ENCODE results near the gene SLC29A2. TPM values are rescaled to one million over a fixed set of nuclear protein-coding genes. Genes with fewer than 3 reads are reported as not detected.

Gene SLC29A2
- total and polyA plus RNA-seq, 12 donors = 0.48 to 4.7 (median 1.3) TPM; not detected in 1

DNA sequence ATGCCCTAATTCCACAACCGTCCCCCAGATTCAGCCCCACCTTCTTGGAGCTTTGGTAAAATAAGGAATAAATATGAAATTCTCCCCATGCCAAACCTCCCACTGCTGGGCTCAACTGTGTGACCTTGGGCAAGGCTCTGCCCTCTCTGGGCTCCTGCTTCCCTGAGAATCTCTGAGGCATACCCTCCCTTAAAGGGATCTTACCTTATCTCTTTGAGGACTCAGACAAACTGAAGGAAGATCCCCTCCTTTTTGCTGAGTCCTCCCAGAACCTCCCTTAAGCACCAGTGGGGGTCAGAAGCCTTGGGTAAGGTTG is 57.4 kb downstream of the SLC29A2 start:
- Histone ChIP-seq H3K27me3 (no peaks in the 10 kb centered on the region), H3K36me3 (replicated peaks in 1 of 2) (no peaks in the 10 kb centered on the region), H3K27ac (peak overlapping the region in 2 of 5 donors; percentile 82 to 91), H3K9me3 (replicated peaks in 1 of 3) (no peaks in the 10 kb centered on the region), H3K4me1 (replicated peaks in 1 of 2) (peaks cover 6 to 18% of the 10 kb centered on the region in 2 donors), H3K4me3 (no peak overlapping the region)
- DNase-seq = no peak
- WGBS, 4 donors = 69 to 100% (median 81%) methylated on average over 1 of the region's 1 CpG
- TF ChIP-seq CTCF (IDR thresholded peaks at IDR 0.05) (no peak), POLR2A (IDR thresholded peaks at IDR 0.05) (no peak)
- intact Hi-C loops (cut with DNase I) = no loop called here

DNA sequence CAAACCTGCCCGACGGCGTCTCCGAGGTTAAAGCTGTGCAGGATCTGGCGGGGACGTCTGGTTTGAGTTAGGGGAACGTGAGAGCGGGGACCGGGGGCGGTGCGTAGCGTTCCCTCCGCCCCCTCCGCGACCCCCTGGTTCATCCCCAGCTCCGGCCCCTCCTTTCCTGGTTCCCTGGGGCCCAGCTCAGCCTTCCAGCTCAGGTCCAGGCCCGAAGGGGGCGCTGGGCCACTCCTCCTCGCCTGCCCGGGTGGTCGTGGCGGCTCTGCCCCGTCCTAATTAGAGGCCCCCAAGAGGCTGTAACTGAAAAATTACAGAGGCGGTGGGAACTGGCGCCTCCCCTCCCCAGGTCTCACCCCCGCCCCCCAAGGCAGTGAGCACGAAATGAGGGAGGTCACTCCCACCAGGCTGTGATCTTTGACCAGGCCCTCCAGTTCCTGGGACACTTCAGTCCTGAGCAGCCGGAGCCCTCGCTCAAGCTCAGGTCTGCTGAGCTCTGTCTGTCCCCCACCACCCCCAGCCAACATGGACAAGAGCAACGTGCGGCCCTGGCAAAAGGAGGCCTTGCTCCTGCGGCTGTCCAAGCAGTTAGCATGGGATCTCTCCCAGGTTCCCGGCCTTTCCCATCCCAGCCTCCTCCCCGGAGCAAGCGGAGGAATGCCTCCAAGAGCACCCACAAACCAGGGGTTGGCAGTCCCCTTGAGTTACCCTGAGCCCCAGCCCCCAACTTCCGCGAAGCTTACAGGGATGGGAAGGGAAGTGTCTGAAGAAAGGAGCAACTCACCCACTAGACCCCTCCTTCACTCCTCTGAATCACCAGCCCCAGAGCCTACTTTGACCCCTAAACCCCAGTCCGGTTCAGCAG is 58.0 kb downstream of the SLC29A2 start:
- Histone ChIP-seq H3K36me3 (replicated peaks in 1 of 2) (no peaks in the 10 kb centered on the region), H3K4me1 (replicated peaks in 1 of 2) (peaks cover 6 to 16% of the 10 kb centered on the region in 2 donors), H3K27me3 (no peaks in the 10 kb centered on the region), H3K4me3 (peak overlapping the region in 1 of 4 donors; percentile 35), H3K27ac (peak overlapping the region in 4 of 5 donors; percentile 30 to 91 (median 78)), H3K9me3 (replicated peaks in 1 of 3) (no peaks in the 10 kb centered on the region)
- DNase-seq = no peak
- 37 to 91% (median 44%) methylated on average over 5 to 38 of the region's 38 CpGs for WGBS, 4 donors
- TF ChIP-seq POLR2A (IDR thresholded peaks at IDR 0.05) (no peak), CTCF (IDR thresholded peaks at IDR 0.05) (no peak)
- intact Hi-C loops (cut with DNase I) = no loop called here

DNA sequence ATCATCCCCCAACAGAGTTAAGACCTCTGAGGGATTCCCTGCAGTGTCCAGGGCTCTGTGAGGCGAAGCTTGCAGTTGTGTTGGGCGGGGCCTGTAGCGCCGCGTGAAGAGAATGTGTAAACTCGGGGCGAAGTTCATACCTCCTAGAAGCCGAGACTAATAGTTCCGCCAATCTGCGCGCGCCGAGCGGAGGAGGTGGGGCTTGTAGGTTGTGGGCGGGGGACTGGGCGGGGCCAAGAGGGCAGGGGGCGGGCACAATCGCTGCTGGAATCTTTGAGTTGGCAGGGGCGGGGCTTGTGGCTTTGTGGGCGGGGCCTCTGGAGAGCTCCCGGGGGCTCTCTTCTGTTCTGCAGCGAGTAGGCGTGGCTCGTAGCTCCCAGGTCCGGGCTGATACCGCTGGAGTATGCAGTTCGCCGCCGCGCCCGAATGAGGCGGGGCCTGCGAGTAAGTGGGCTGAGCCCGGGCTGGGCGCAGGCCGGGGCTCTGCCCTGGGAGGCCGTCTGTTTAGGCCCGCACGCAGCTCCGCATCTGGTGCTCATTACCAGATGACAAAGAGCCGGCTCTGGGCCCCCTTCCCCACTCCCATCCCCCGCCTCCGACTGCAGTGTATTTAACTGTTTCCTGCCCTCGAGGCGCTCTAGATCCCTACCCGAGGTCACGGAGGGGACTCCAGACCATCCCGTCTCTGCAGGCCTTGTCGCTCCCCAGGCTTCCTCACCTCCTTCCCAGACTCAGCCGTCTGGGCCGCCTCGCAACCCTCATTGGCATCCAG is 58.8 kb downstream of the SLC29A2 start:
- DNase-seq = peak; percentile 99 to 100 (median 99)
- intact Hi-C loops (cut with DNase I) = no loop called here
- peak in 1 of 6 experiments; percentile 5 for TF ChIP-seq CTCF (IDR thresholded peaks at IDR 0.05)
- TF ChIP-seq POLR2A (IDR thresholded peaks at IDR 0.05) = peak in 1 of 2 donors; percentile 48
- 2 to 16% (median 3%) methylated on average over 9 to 52 of the region's 52 CpGs for WGBS, 4 donors
- H3K27me3 ChIP-seq = no peaks in the 10 kb centered on the region
- H3K4me1 ChIP-seq (replicated peaks in 1 of 2) = peaks cover 6 to 9% of the 10 kb centered on the region in 2 donors
- H3K9me3 ChIP-seq (replicated peaks in 1 of 3) = no peaks in the 10 kb centered on the region
- peak overlapping the region; percentile 67 to 91 (median 81) for H3K27ac ChIP-seq
- peak overlapping the region in 3 of 4 donors; percentile 36 to 57 (median 48) for H3K4me3 ChIP-seq
- H3K36me3 ChIP-seq (replicated peaks in 1 of 2) = no peaks in the 10 kb centered on the region

Small RNA genes within 50 kb of the gene (small RNA-seq; reads per million reads assigned to genes)
- gene RF00017 = 0 reads per million in 2 donors
- 0 reads per million in 2 donors for gene RNU1-84P

Other genes with a start within 250 kb of the SLC29A2 start
- gene KLC2, start 114.1 kb downstream of the SLC29A2 start, total RNA-seq = 10 to 100 TPM in 8 of 9 donors, 1 to 10 TPM in 1; 6.8 to 50.0 (median 23.1) TPM
- gene KLC2, start 114.1 kb downstream of the SLC29A2 start, polyA plus RNA-seq = 10 to 100 TPM; 14.6 to 68.1 (median 21.4) TPM
- gene RAB1B, start 103.1 kb downstream of the SLC29A2 start, total RNA-seq = 100 to 1,000 TPM; 128 to 190 (median 164) TPM
- 100 to 1,000 TPM; 109 to 168 (median 135) TPM for gene RAB1B, start 103.1 kb downstream of the SLC29A2 start, polyA plus RNA-seq
- 10 to 100 TPM in 1 of 9 donors, 1 to 10 TPM in 4, under 1 TPM in 2, not detected in 2; 0.55 to 10.9 (median 1.2) TPM for gene CNIH2, start 93.6 kb downstream of the SLC29A2 start, total RNA-seq
- gene CNIH2, start 93.6 kb downstream of the SLC29A2 start, polyA plus RNA-seq = 10 to 100 TPM in 1 of 3 donors, 1 to 10 TPM in 2; 3.3 to 13.4 (median 9.7) TPM
- 100 to 1,000 TPM in 4 of 9 donors, 10 to 100 TPM in 5; 69.7 to 154 (median 93.1) TPM for gene YIF1A, start 82.6 kb downstream of the SLC29A2 start, total RNA-seq
- 100 to 1,000 TPM in 2 of 3 donors, 10 to 100 TPM in 1; 97.9 to 129 (median 104) TPM for gene YIF1A, start 82.6 kb downstream of the SLC29A2 start, polyA plus RNA-seq
- 1 to 10 TPM in 3 of 9 donors, under 1 TPM in 3, not detected in 3; 0.07 to 2.3 (median 0.76) TPM for gene TMEM151A, start 79.9 kb downstream of the SLC29A2 start, total RNA-seq
- gene TMEM151A, start 79.9 kb downstream of the SLC29A2 start, polyA plus RNA-seq = 1 to 10 TPM in 2 of 3 donors, under 1 TPM in 1; 0.42 to 6.8 (median 1.9) TPM
- gene CD248, start 54.7 kb downstream of the SLC29A2 start, total RNA-seq = 10 to 100 TPM in 7 of 9 donors, 1 to 10 TPM in 2; 3.8 to 21.7 (median 15.1) TPM
- 10 to 100 TPM in 2 of 3 donors, 1 to 10 TPM in 1; 4.2 to 28.0 (median 19.2) TPM for gene CD248, start 54.7 kb downstream of the SLC29A2 start, polyA plus RNA-seq
- gene RIN1, start 35.3 kb downstream of the SLC29A2 start, total RNA-seq = 10 to 100 TPM in 2 of 9 donors, 1 to 10 TPM in 7; 1.8 to 13.1 (median 6.3) TPM
- gene RIN1, start 35.3 kb downstream of the SLC29A2 start, polyA plus RNA-seq = 10 to 100 TPM in 2 of 3 donors, 1 to 10 TPM in 1; 1.6 to 15.2 (median 10.9) TPM
- 10 to 100 TPM; 22.4 to 52.4 (median 41.6) TPM for gene BRMS1, start 26.7 kb downstream of the SLC29A2 start, total RNA-seq
- 10 to 100 TPM; 41.1 to 55.3 (median 53.8) TPM for gene BRMS1, start 26.7 kb downstream of the SLC29A2 start, polyA plus RNA-seq
- 100 to 1,000 TPM in 1 of 9 donors, 10 to 100 TPM in 8; 36.1 to 115 (median 61.8) TPM for gene B4GAT1, start 24.1 kb downstream of the SLC29A2 start, total RNA-seq
- 10 to 100 TPM; 20.8 to 31.5 (median 24.6) TPM for gene B4GAT1, start 24.1 kb downstream of the SLC29A2 start, polyA plus RNA-seq
- gene NPAS4, start 49.3 kb upstream of the SLC29A2 start, total RNA-seq = under 1 TPM in 3 of 9 donors, not detected in 6; 0.06 to 0.55 (median 0.47) TPM
- gene NPAS4, start 49.3 kb upstream of the SLC29A2 start, polyA plus RNA-seq = under 1 TPM; 0.24 to 0.72 (median 0.26) TPM
- 10 to 100 TPM; 27.7 to 53.8 (median 33.9) TPM for gene MRPL11, start 67.1 kb upstream of the SLC29A2 start, total RNA-seq
- 10 to 100 TPM; 22.3 to 40.6 (median 27.3) TPM for gene MRPL11, start 67.1 kb upstream of the SLC29A2 start, polyA plus RNA-seq
- gene PELI3, start 95.1 kb upstream of the SLC29A2 start, total RNA-seq = 10 to 100 TPM in 8 of 9 donors, 1 to 10 TPM in 1; 10.0 to 34.3 (median 21.1) TPM
- 10 to 100 TPM in 2 of 3 donors, 1 to 10 TPM in 1; 6.4 to 24.5 (median 13.0) TPM for gene PELI3, start 95.1 kb upstream of the SLC29A2 start, polyA plus RNA-seq
- 10 to 100 TPM; 25.5 to 70.9 (median 43.3) TPM for gene DPP3, start 108.7 kb upstream of the SLC29A2 start, total RNA-seq
- gene DPP3, start 108.7 kb upstream of the SLC29A2 start, polyA plus RNA-seq = 10 to 100 TPM; 23.6 to 27.2 (median 24.3) TPM
- 100 to 1,000 TPM in 2 of 9 donors, 10 to 100 TPM in 7; 27.7 to 132 (median 56.8) TPM for gene BBS1, start 138.9 kb upstream of the SLC29A2 start, total RNA-seq
- gene BBS1, start 138.9 kb upstream of the SLC29A2 start, polyA plus RNA-seq = 10 to 100 TPM; 24.1 to 39.5 (median 26.7) TPM
- 10 to 100 TPM in 8 of 9 donors, 1 to 10 TPM in 1; 9.4 to 34.7 (median 21.7) TPM for gene ZDHHC24, start 174.3 kb upstream of the SLC29A2 start, total RNA-seq
- gene ZDHHC24, start 174.3 kb upstream of the SLC29A2 start, polyA plus RNA-seq = 10 to 100 TPM in 1 of 3 donors, 1 to 10 TPM in 2; 8.6 to 12.8 (median 9.7) TPM
- under 1 TPM in 2 of 9 donors, not detected in 7; 0.06 to 0.26 TPM for gene ACTN3, start 175.1 kb upstream of the SLC29A2 start, total RNA-seq
- under 1 TPM; 0.09 to 0.16 (median 0.13) TPM for gene ACTN3, start 175.1 kb upstream of the SLC29A2 start, polyA plus RNA-seq
- 100 to 1,000 TPM in 8 of 9 donors, 10 to 100 TPM in 1; 57.4 to 264 (median 181) TPM for gene CTSF, start 196.8 kb upstream of the SLC29A2 start, total RNA-seq
- gene CTSF, start 196.8 kb upstream of the SLC29A2 start, polyA plus RNA-seq = 10 to 100 TPM; 37.0 to 54.6 (median 44.4) TPM
- gene CCDC87, start 221.3 kb upstream of the SLC29A2 start, total RNA-seq = under 1 TPM; 0.30 to 0.84 (median 0.50) TPM
- under 1 TPM; 0.13 to 0.90 (median 0.24) TPM for gene CCDC87, start 221.3 kb upstream of the SLC29A2 start, polyA plus RNA-seq
- gene CCS, start 221.4 kb upstream of the SLC29A2 start, total RNA-seq = 10 to 100 TPM; 21.9 to 83.5 (median 43.8) TPM
- 100 to 1,000 TPM in 2 of 3 donors, 10 to 100 TPM in 1; 22.7 to 204 (median 188) TPM for gene CCS, start 221.4 kb upstream of the SLC29A2 start, polyA plus RNA-seq
- 100 to 1,000 TPM in 1 of 9 donors, 10 to 100 TPM in 8; 32.3 to 106 (median 44.1) TPM for gene RBM14, start 244.9 kb upstream of the SLC29A2 start, total RNA-seq
- 10 to 100 TPM; 29.1 to 96.7 (median 39.1) TPM for gene RBM14, start 244.9 kb upstream of the SLC29A2 start, polyA plus RNA-seq